Keratinocyte (primary cell): Measurements from ENCODE around the gene CNTNAP5. TPM values are rescaled to one million over a fixed set of nuclear protein-coding genes. Genes with fewer than 3 reads are reported as not detected.

Experiments used
- DNase-seq: peaks from one replicate; pipeline ENCODE4 v3.0.0-alpha.2; 2011; ENCODE audit warnings: low read depth, missing footprints, low spot score
- FAIRE-seq: peaks from 2 replicates; lab custom pipeline; 2011; peaks lifted over from hg19 to GRCh38; lab: Jason Lieb, UNC
- H2AFZ ChIP-seq: 2 replicates; pipeline ENCODE4 v1.6.0; 2012; ENCODE audit warnings: low read length, control low read depth, inconsistent platforms; ENCODE audit not compliant: control insufficient read depth
- H3K27ac ChIP-seq: 2 replicates; pipeline ENCODE4 v1.5.1; 2011; ENCODE audit warnings: low read length; ENCODE audit not compliant: control insufficient read depth, insufficient read depth
- H3K27me3 ChIP-seq: 3 replicates; pipeline ENCODE4 v1.6.0; 2011; ENCODE audit warnings: low read length; ENCODE audit not compliant: control insufficient read depth, insufficient read depth; ENCODE audit errors: extremely low read depth
- H3K36me3 ChIP-seq, 2 experiments: 2 replicates in 1 of 2; 3 replicates in 1 of 2; pipeline ENCODE4 v1.5.1; 2011; ENCODE audit warnings: low read length in 2 of 2, mild to moderate bottlenecking in 1 of 2; ENCODE audit not compliant: control insufficient read depth in 2 of 2, insufficient read depth in 2 of 2; ENCODE audit errors: extremely low read depth in 1 of 2
- H3K4me1 ChIP-seq: 3 replicates; pipeline ENCODE4 v1.5.1; 2011; ENCODE audit warnings: low read length; ENCODE audit not compliant: control insufficient read depth, insufficient read depth; ENCODE audit errors: extremely low read depth
- H3K4me2 ChIP-seq: 3 replicates; pipeline ENCODE4 v1.6.0; 2011; ENCODE audit warnings: low read depth, low read length; ENCODE audit not compliant: control insufficient read depth, insufficient read depth; ENCODE audit errors: extremely low read depth
- H3K4me3 ChIP-seq, 3 experiments: fragments of 200-600 bp in 1 of 3; sonication (generic) in 1 of 3; 2 replicates in 2 of 3; 3 replicates in 1 of 3; pipeline ENCODE4 v1.5.1; 2011 to 2016; ENCODE audit warnings: low read length in 3 of 3, mild to moderate bottlenecking in 3 of 3, control low read depth in 2 of 3, inconsistent platforms in 1 of 3, low read depth in 1 of 3, mixed read lengths in 1 of 3, mixed run types in 1 of 3, moderate library complexity in 1 of 3; ENCODE audit not compliant: control insufficient read depth in 2 of 3, insufficient read depth in 2 of 3; ENCODE audit errors: extremely low read depth in 1 of 3
- H3K79me2 ChIP-seq: 2 replicates; pipeline ENCODE4 v1.6.0; 2012; ENCODE audit warnings: low read length; ENCODE audit not compliant: control insufficient read depth, insufficient read depth
- H3K9ac ChIP-seq: 3 replicates; pipeline ENCODE4 v1.6.0; 2011; ENCODE audit warnings: low read length; ENCODE audit not compliant: control insufficient read depth, insufficient read depth; ENCODE audit errors: extremely low read depth
- H3K9me1 ChIP-seq: 3 replicates; pipeline ENCODE4 v1.6.0; 2011; ENCODE audit warnings: low read length; ENCODE audit not compliant: control insufficient read depth, insufficient read depth; ENCODE audit errors: extremely low read depth
- H3K9me3 ChIP-seq: 2 replicates; pipeline ENCODE4 v1.5.1; 2012; ENCODE audit warnings: low read depth, low read length; ENCODE audit not compliant: control insufficient read depth
- H4K20me1 ChIP-seq: 3 replicates; pipeline ENCODE4 v1.6.0; 2011; ENCODE audit warnings: low read length; ENCODE audit not compliant: control insufficient read depth, insufficient read depth; ENCODE audit errors: extremely low read depth
- CTCF ChIP-seq, 3 experiments: IDR thresholded peaks in 1 of 3; conservative IDR thresholded peaks in 1 of 3; optimal IDR thresholded peaks in 1 of 3; 2 replicates in 2 of 3; 3 replicates in 1 of 3; pipeline versions ENCODE3 to v1.5.1; 2011; ENCODE audit warnings: low read length in 3 of 3, mild to moderate bottlenecking in 3 of 3, moderate library complexity in 2 of 3, control low read depth in 1 of 3, inconsistent platforms in 1 of 3; ENCODE audit not compliant: insufficient read depth in 2 of 3; ENCODE audit errors: extremely low read depth in 1 of 3
- EZH2 ChIP-seq: IDR thresholded peaks from one replicate; pipeline ENCODE4 v1.6.1; 2012; ENCODE audit warnings: inconsistent platforms, mild to moderate bottlenecking, low read length, moderate library complexity
- dilution Hi-C: fragments of 300-500 bp; cut with MboI; formaldehyde crosslinking; loops from one replicate; pipeline ENCODE4 v1.7.0; 2020; ENCODE audit warnings: low sequenced_read_pairs; ENCODE audit not compliant: extremely low pct_ligation_motif_present
- polyA plus RNA-seq, 5 experiments: library from polyadenylated mRNA; depleted of rRNA in 3 of 5; stranded (reverse) in 3 of 5; stranded (forward) in 1 of 5; unstranded in 1 of 5; fragments of >200 nt; gene quantifications; 1 replicate in 1 of 5; 2 replicates in 3 of 5; 3 replicates in 1 of 5; pipeline versions ENCODE4 v1.2.1 to v1.2.3, GENCODE V29; 2011 to 2012; ENCODE audit warnings: missing spikeins in 2 of 5, low read depth in 1 of 5, low replicate concordance in 1 of 5

CNTNAP5 gene
- polyA plus RNA-seq, 1 donor (not counting 4 experiments of a cell fraction or from before 2014, with no cell fraction given) = not detected

GRCh38 chr2:124883595-124883994 lies 858.5 kb downstream of the CNTNAP5 start:
- no peak for FAIRE-seq
- H3K79me2 ChIP-seq = no peaks in the 10 kb centered on the region

GRCh38 chr2:124884315-124884714 lies 859.2 kb downstream of the CNTNAP5 start:
- dilution Hi-C loops = no loop called here
- H3K4me2 ChIP-seq = no peak overlapping the region
- no peaks in the 10 kb centered on the region for H4K20me1 ChIP-seq
- no peak overlapping the region for H2AFZ ChIP-seq
- no peak overlapping the region for H3K9ac ChIP-seq
- no peak overlapping the region for H3K27ac ChIP-seq
- no peaks in the 10 kb centered on the region for H3K36me3 ChIP-seq
- no peak for DNase-seq
- H3K27me3 ChIP-seq = no peaks in the 10 kb centered on the region
- H3K9me1 ChIP-seq = no peaks in the 10 kb centered on the region
- no peaks in the 10 kb centered on the region for H3K4me1 ChIP-seq
- H3K79me2 ChIP-seq = no peaks in the 10 kb centered on the region
- no peak for FAIRE-seq
- no peak overlapping the region for H3K4me3 ChIP-seq
- H3K9me3 ChIP-seq = no peaks in the 10 kb centered on the region
- TF ChIP-seq CTCF (optimal IDR thresholded peaks at IDR 0.05 in 1 of 3, IDR thresholded peaks at IDR 0.05 in 1 of 3, conservative IDR thresholded peaks at IDR 0.05 in 1 of 3; ENCODE audit: extremely low read depth in 1 of 3, insufficient read depth in 2 of 3, low read length in 3 of 3) (no peak), EZH2 (no peak)

More at GRCh38 chr2:124883595-124883994, 858.5 kb downstream of the CNTNAP5 start:
- no peaks in the 10 kb centered on the region for H4K20me1 ChIP-seq
- no peak overlapping the region for H3K27ac ChIP-seq
- no peaks in the 10 kb centered on the region for H3K27me3 ChIP-seq
- no peak overlapping the region for H2AFZ ChIP-seq
- peaks cover 1% of the 10 kb centered on the region for H3K9me3 ChIP-seq
- TF ChIP-seq CTCF (optimal IDR thresholded peaks at IDR 0.05 in 1 of 3, IDR thresholded peaks at IDR 0.05 in 1 of 3, conservative IDR thresholded peaks at IDR 0.05 in 1 of 3; ENCODE audit: extremely low read depth in 1 of 3, insufficient read depth in 2 of 3, low read length in 3 of 3) = no peak
- no peak for TF ChIP-seq EZH2
- no peaks in the 10 kb centered on the region for H3K36me3 ChIP-seq
- no peak overlapping the region for H3K9ac ChIP-seq
- DNase-seq = no peak
- H3K9me1 ChIP-seq = no peaks in the 10 kb centered on the region
- H3K4me1 ChIP-seq = no peaks in the 10 kb centered on the region
- no peak overlapping the region for H3K4me3 ChIP-seq
- H3K4me2 ChIP-seq = no peak overlapping the region
- dilution Hi-C loops = no loop called here
